Measurements from ENCODE around the gene SYNJ1.

GRCh38 chr21:32641710-32642698 is 85.8 kb downstream of the SYNJ1 start:
- no peak for TF ChIP-seq ZNF274 (IDR thresholded peaks at IDR 0.05; ENCODE audit: insufficient read depth, insufficient read length)
- no peak for TF ChIP-seq CTCF (IDR thresholded peaks at IDR 0.05 in 2 of 3, conservative IDR thresholded peaks at IDR 0.05 in 1 of 3; ENCODE audit: control insufficient read depth in 2 of 3, extremely low read depth in 1 of 3, insufficient read depth in 1 of 3, low read depth in 3 of 3, low read length in 3 of 3)
- TF ChIP-seq, protein P1, sequence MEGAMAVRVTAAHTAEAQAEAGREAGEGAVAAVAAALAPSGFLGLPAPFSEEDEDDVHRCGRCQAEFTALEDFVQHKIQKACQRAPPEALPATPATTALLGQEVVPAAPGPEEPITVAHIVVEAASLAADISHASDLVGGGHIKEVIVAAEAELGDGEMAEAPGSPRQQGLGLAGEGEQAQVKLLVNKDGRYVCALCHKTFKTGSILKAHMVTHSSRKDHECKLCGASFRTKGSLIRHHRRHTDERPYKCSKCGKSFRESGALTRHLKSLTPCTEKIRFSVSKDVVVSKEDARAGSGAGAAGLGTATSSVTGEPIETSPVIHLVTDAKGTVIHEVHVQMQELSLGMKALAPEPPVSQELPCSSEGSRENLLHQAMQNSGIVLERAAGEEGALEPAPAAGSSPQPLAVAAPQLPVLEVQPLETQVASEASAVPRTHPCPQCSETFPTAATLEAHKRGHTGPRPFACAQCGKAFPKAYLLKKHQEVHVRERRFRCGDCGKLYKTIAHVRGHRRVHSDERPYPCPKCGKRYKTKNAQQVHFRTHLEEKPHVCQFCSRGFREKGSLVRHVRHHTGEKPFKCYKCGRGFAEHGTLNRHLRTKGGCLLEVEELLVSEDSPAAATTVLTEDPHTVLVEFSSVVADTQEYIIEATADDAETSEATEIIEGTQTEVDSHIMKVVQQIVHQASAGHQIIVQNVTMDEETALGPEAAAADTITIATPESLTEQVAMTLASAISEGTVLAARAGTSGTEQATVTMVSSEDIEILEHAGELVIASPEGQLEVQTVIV (IDR thresholded peaks at IDR 0.05; ENCODE audit: borderline replicate concordance, partially characterized antibody), result no peak
